Measurements from ENCODE around the gene TTC39C.

Gene TTC39C

GRCh38 chr18:24111936-24112335 lies 97.4 kb downstream of the TTC39C start:
- no peak for DNase-seq (ENCODE audit: low read depth, low spot score)
- no peak overlapping the region for H3K9ac ChIP-seq (ENCODE audit: insufficient read length)
- H3K36me3 ChIP-seq (ENCODE audit: insufficient read depth, low read length), result no peaks in the 10 kb centered on the region
- TF ChIP-seq FOXP2 (optimal IDR thresholded peaks at IDR 0.05; ENCODE audit: control extremely low read depth, extremely low read length, insufficient read depth), result no peak
- TF ChIP-seq EZH2 (IDR thresholded peaks at IDR 0.05), result no peak
- no peak for TF ChIP-seq POLR2AphosphoS5 (IDR thresholded peaks at IDR 0.05; ENCODE audit: borderline replicate concordance, low read depth, low read length)
- no peak overlapping the region for H3K27ac ChIP-seq
- no peaks in the 10 kb centered on the region for H3K9me3 ChIP-seq (ENCODE audit: low read depth, low read length)
- no peak overlapping the region for H3K4me3 ChIP-seq

- no peak for DNase-seq (ENCODE audit: low read depth, low spot score)
- no peaks in the 10 kb centered on the region for H3K36me3 ChIP-seq (ENCODE audit: insufficient read depth, low read length)
These were observed 97.9 kb downstream of the TTC39C start for GRCh38 chr18:24112464-24112863.

GRCh38 chr18:24112874-24113615 lies 98.5 kb downstream of the TTC39C start:
- Histone ChIP-seq H3K9ac (ENCODE audit: insufficient read length) (no peak overlapping the region), H3K4me3 (no peak overlapping the region), H3K36me3 (ENCODE audit: insufficient read depth, low read length) (no peaks in the 10 kb centered on the region), H3K27ac (no peak overlapping the region), H3K9me3 (ENCODE audit: low read depth, low read length) (no peaks in the 10 kb centered on the region)
- no peak for TF ChIP-seq FOXP2 (optimal IDR thresholded peaks at IDR 0.05; ENCODE audit: control extremely low read depth, extremely low read length, insufficient read depth)
- TF ChIP-seq POLR2AphosphoS5 (IDR thresholded peaks at IDR 0.05; ENCODE audit: borderline replicate concordance, low read depth, low read length), result no peak
- TF ChIP-seq EZH2 (IDR thresholded peaks at IDR 0.05), result no peak
- no peak for DNase-seq (ENCODE audit: low read depth, low spot score)

More at GRCh38 chr18:24112464-24112863, 97.9 kb downstream of the TTC39C start:
- Histone ChIP-seq H3K27ac (no peak overlapping the region), H3K4me3 (no peak overlapping the region), H3K9ac (ENCODE audit: insufficient read length) (no peak overlapping the region), H3K9me3 (ENCODE audit: low read depth, low read length) (no peaks in the 10 kb centered on the region)
- TF ChIP-seq EZH2 (IDR thresholded peaks at IDR 0.05), result no peak
- no peak for TF ChIP-seq POLR2AphosphoS5 (IDR thresholded peaks at IDR 0.05; ENCODE audit: borderline replicate concordance, low read depth, low read length)
- TF ChIP-seq FOXP2 (optimal IDR thresholded peaks at IDR 0.05; ENCODE audit: control extremely low read depth, extremely low read length, insufficient read depth), result no peak

- Histone ChIP-seq H3K9me3 (ENCODE audit: low read depth, low read length) (no peaks in the 10 kb centered on the region), H3K9ac (ENCODE audit: insufficient read length) (no peak overlapping the region), H3K36me3 (ENCODE audit: insufficient read depth, low read length) (no peaks in the 10 kb centered on the region), H3K27ac (no peak overlapping the region), H3K4me3 (no peak overlapping the region)
- TF ChIP-seq EZH2 (IDR thresholded peaks at IDR 0.05) (no peak), FOXP2 (optimal IDR thresholded peaks at IDR 0.05; ENCODE audit: control extremely low read depth, extremely low read length, insufficient read depth) (no peak), POLR2AphosphoS5 (IDR thresholded peaks at IDR 0.05; ENCODE audit: borderline replicate concordance, low read depth, low read length) (no peak)
- DNase-seq (ENCODE audit: low read depth, low spot score), result no peak
These were observed 100.5 kb downstream of the TTC39C start for GRCh38 chr18:24114924-24115549.

GRCh38 chr18:24115628-24116027 lies 101.1 kb downstream of the TTC39C start:
- TF ChIP-seq POLR2AphosphoS5 (IDR thresholded peaks at IDR 0.05; ENCODE audit: borderline replicate concordance, low read depth, low read length) (no peak), EZH2 (IDR thresholded peaks at IDR 0.05) (no peak), FOXP2 (optimal IDR thresholded peaks at IDR 0.05; ENCODE audit: control extremely low read depth, extremely low read length, insufficient read depth) (no peak)
- Histone ChIP-seq H3K9me3 (ENCODE audit: low read depth, low read length) (no peaks in the 10 kb centered on the region), H3K9ac (ENCODE audit: insufficient read length) (no peak overlapping the region), H3K36me3 (ENCODE audit: insufficient read depth, low read length) (0 out of 2 replicates have a peak, but pooled peaks cover 3% of the 10 kb centered on the region), H3K4me3 (no peak overlapping the region), H3K27ac (no peak overlapping the region)
- DNase-seq (ENCODE audit: low read depth, low spot score), result no peak

GRCh38 chr18:24118750-24119577 lies 104.4 kb downstream of the TTC39C start:
- H3K27ac ChIP-seq, result no peak overlapping the region
- DNase-seq (ENCODE audit: low read depth, low spot score), result peak; percentile 58
- 0 out of 2 replicates have a peak, but pooled peaks cover 4% of the 10 kb centered on the region for H3K36me3 ChIP-seq (ENCODE audit: insufficient read depth, low read length)

GRCh38 chr18:24120676-24121075 lies 106.1 kb downstream of the TTC39C start:
- Histone ChIP-seq H3K4me3 (no peak overlapping the region), H3K27ac (no peak overlapping the region), H3K36me3 (ENCODE audit: insufficient read depth, low read length) (peaks cover 7% of the 10 kb centered on the region; the same call in 1 of the 2 replicates), H3K9ac (ENCODE audit: insufficient read length) (no peak overlapping the region), H3K9me3 (ENCODE audit: low read depth, low read length) (no peaks in the 10 kb centered on the region)
- DNase-seq (ENCODE audit: low read depth, low spot score), result no peak
- TF ChIP-seq POLR2AphosphoS5 (IDR thresholded peaks at IDR 0.05; ENCODE audit: borderline replicate concordance, low read depth, low read length), result no peak
- TF ChIP-seq EZH2 (IDR thresholded peaks at IDR 0.05), result no peak
- no peak for TF ChIP-seq FOXP2 (optimal IDR thresholded peaks at IDR 0.05; ENCODE audit: control extremely low read depth, extremely low read length, insufficient read depth)

More at GRCh38 chr18:24118750-24119577, 104.4 kb downstream of the TTC39C start:
- Histone ChIP-seq H3K9me3 (ENCODE audit: low read depth, low read length) (no peaks in the 10 kb centered on the region), H3K9ac (ENCODE audit: insufficient read length) (no peak overlapping the region), H3K4me3 (no peak overlapping the region)
- TF ChIP-seq EZH2 (IDR thresholded peaks at IDR 0.05), result no peak
- no peak for TF ChIP-seq POLR2AphosphoS5 (IDR thresholded peaks at IDR 0.05; ENCODE audit: borderline replicate concordance, low read depth, low read length)
- no peak for TF ChIP-seq FOXP2 (optimal IDR thresholded peaks at IDR 0.05; ENCODE audit: control extremely low read depth, extremely low read length, insufficient read depth)

- no peaks in the 10 kb centered on the region for H3K9me3 ChIP-seq (ENCODE audit: low read depth, low read length)
- no peak overlapping the region for H3K4me3 ChIP-seq
- TF ChIP-seq POLR2AphosphoS5 (IDR thresholded peaks at IDR 0.05; ENCODE audit: borderline replicate concordance, low read depth, low read length), result no peak
- TF ChIP-seq EZH2 (IDR thresholded peaks at IDR 0.05), result no peak
- no peak for TF ChIP-seq FOXP2 (optimal IDR thresholded peaks at IDR 0.05; ENCODE audit: control extremely low read depth, extremely low read length, insufficient read depth)
- H3K36me3 ChIP-seq (ENCODE audit: insufficient read depth, low read length), result peaks cover 7% of the 10 kb centered on the region; the same call in 1 of the 2 replicates
- H3K27ac ChIP-seq, result no peak overlapping the region
- no peak for DNase-seq (ENCODE audit: low read depth, low spot score)
- no peak overlapping the region for H3K9ac ChIP-seq (ENCODE audit: insufficient read length)
These were observed 107.1 kb downstream of the TTC39C start for GRCh38 chr18:24121625-24122024.

Data from SK-N-MC (cell line).